Ascending aorta (tissue), 2 donors: ENCODE measurements around the gene TEP1. TPM values are rescaled to one million over a fixed set of nuclear protein-coding genes. Genes with fewer than 3 reads are reported as not detected.
A peak's percentile ranks its signal among the peaks of the same experiment; 100 is the strongest.

ENCODE experiments used
- DNase-seq, 2 donors: peaks; one replicate each; pipeline ENCODE4 v3.0.0-alpha.2; 2019; ENCODE audit warnings: low spot score in 2 of 2
- H3K27ac ChIP-seq, 2 donors: fragments of 200-600 bp; sonication (generic); one replicate each; pipeline ENCODE4 v1.5.1; 2016 to 2017; ENCODE audit warnings: mild to moderate bottlenecking in 1 of 2
- H3K27me3 ChIP-seq: fragments of 200-600 bp; sonication (generic); one replicate; pipeline ENCODE4 v1.5.1; 2017
- H3K36me3 ChIP-seq, 2 donors: fragments of 200-600 bp; sonication (generic); one replicate each; pipeline ENCODE4 v1.5.1; 2016
- H3K4me1 ChIP-seq, 2 donors: fragments of 200-600 bp; sonication (generic); one replicate each; pipeline ENCODE4 v1.5.1; 2016 to 2017; ENCODE audit warnings: mild to moderate bottlenecking in 1 of 2
- H3K4me3 ChIP-seq, 2 donors: fragments of 200-600 bp; sonication (generic); one replicate each; pipeline ENCODE4 v1.5.1; 2016 to 2017; ENCODE audit warnings: mild to moderate bottlenecking in 1 of 2
- H3K9me3 ChIP-seq, 2 donors: fragments of 200-600 bp; sonication (generic); one replicate each; pipeline ENCODE4 v1.5.1; 2016
- CTCF ChIP-seq, 3 experiments: fragments of 200-600 bp in 2 of 3; fragments of 450-650 bp in 1 of 3; sonication (generic) in 2 of 3; IDR thresholded peaks; one replicate each; pipeline ENCODE4 v1.5.1; 2016 to 2019; ENCODE audit warnings: antibody characterized with exemption in 3 of 3, mild to moderate bottlenecking in 1 of 3, moderate library complexity in 1 of 3
- intact Hi-C: fragments of 100-400 bp; cut with DNase I; formaldehyde crosslinking; loops from one replicate; pipeline ENCODE4 v1.15.1; 2023
- total RNA-seq: library from RNA; depleted of rRNA; stranded (reverse); fragments of >200 nt; gene quantifications from one replicate; pipeline ENCODE4 v1.1.0, GENCODE V29; 2016

Gene TEP1
- total RNA-seq, 1 donor from 2014 or later: 43.7 TPM

GRCh38 chr14:20384321-20384720 is 29.0 kb downstream of the TEP1 start:
- intact Hi-C loops: no loop called here
- H3K36me3 ChIP-seq: peaks cover 96 to 97% of the 10 kb centered on the region in 2 donors
- H3K27me3 ChIP-seq: no peaks in the 10 kb centered on the region
- H3K27ac ChIP-seq: no peak overlapping the region
- H3K4me3 ChIP-seq: no peak overlapping the region
- DNase-seq: peak in 1 of 2 donors; percentile 59
- no peak for TF ChIP-seq CTCF (IDR thresholded peaks at IDR 0.05)
- H3K4me1 ChIP-seq: no peaks in the 10 kb centered on the region
- no peaks in the 10 kb centered on the region for H3K9me3 ChIP-seq

- intact Hi-C loops: no loop called here
- peaks cover 96 to 97% of the 10 kb centered on the region in 2 donors for H3K36me3 ChIP-seq
Measured at GRCh38 chr14:20383636-20384035, 29.7 kb downstream of the TEP1 start.

GRCh38 chr14:20383032-20383431 is 30.3 kb downstream of the TEP1 start:
- intact Hi-C loops: no loop called here
- Histone ChIP-seq H3K4me3 (no peak overlapping the region), H3K36me3 (peaks cover 96 to 97% of the 10 kb centered on the region in 2 donors)

More at GRCh38 chr14:20383636-20384035, 29.7 kb downstream of the TEP1 start:
- Histone ChIP-seq H3K27ac (no peak overlapping the region), H3K9me3 (no peaks in the 10 kb centered on the region), H3K4me1 (no peaks in the 10 kb centered on the region), H3K4me3 (no peak overlapping the region), H3K27me3 (no peaks in the 10 kb centered on the region)
- no peak for TF ChIP-seq CTCF (IDR thresholded peaks at IDR 0.05)
- DNase-seq: peak in 1 of 2 donors; percentile 58

GRCh38 chr14:20382526-20382925 is 30.8 kb downstream of the TEP1 start:
- Histone ChIP-seq H3K27me3 (no peaks in the 10 kb centered on the region), H3K36me3 (peaks cover 96 to 97% of the 10 kb centered on the region in 2 donors), H3K4me3 (no peak overlapping the region), H3K27ac (no peak overlapping the region), H3K9me3 (no peaks in the 10 kb centered on the region), H3K4me1 (no peaks in the 10 kb centered on the region)
- intact Hi-C loops: no loop called here
- no peak for TF ChIP-seq CTCF (IDR thresholded peaks at IDR 0.05)
- peak in 1 of 2 donors; percentile 24 for DNase-seq

More at GRCh38 chr14:20383032-20383431, 30.3 kb downstream of the TEP1 start:
- Histone ChIP-seq H3K9me3 (no peaks in the 10 kb centered on the region), H3K27me3 (no peaks in the 10 kb centered on the region), H3K27ac (no peak overlapping the region), H3K4me1 (no peaks in the 10 kb centered on the region)
- TF ChIP-seq CTCF (IDR thresholded peaks at IDR 0.05): no peak
- no peak for DNase-seq

- no peaks in the 10 kb centered on the region for H3K27me3 ChIP-seq
- no peaks in the 10 kb centered on the region for H3K4me1 ChIP-seq
- no peak for DNase-seq
- H3K27ac ChIP-seq: no peak overlapping the region
- peaks cover 100% of the 10 kb centered on the region in 2 donors for H3K36me3 ChIP-seq
- no peak for TF ChIP-seq CTCF (IDR thresholded peaks at IDR 0.05)
- intact Hi-C loops: no loop called here
- no peaks in the 10 kb centered on the region for H3K9me3 ChIP-seq
- H3K4me3 ChIP-seq: no peak overlapping the region
Measured at GRCh38 chr14:20381341-20381740, 32.0 kb downstream of the TEP1 start.

- peaks cover 100% of the 10 kb centered on the region in 2 donors for H3K36me3 ChIP-seq
Measured at GRCh38 chr14:20380681-20381080, 32.6 kb downstream of the TEP1 start.

More at GRCh38 chr14:20380681-20381080, 32.6 kb downstream of the TEP1 start:
- H3K27ac ChIP-seq: no peak overlapping the region
- no peak overlapping the region for H3K4me3 ChIP-seq
- DNase-seq: no peak
- H3K9me3 ChIP-seq: no peaks in the 10 kb centered on the region
- H3K27me3 ChIP-seq: no peaks in the 10 kb centered on the region
- no peak for TF ChIP-seq CTCF (IDR thresholded peaks at IDR 0.05)
- no peaks in the 10 kb centered on the region for H3K4me1 ChIP-seq
- intact Hi-C loops: no loop called here
